ENCODE results near the gene DIP2C. TPM values are rescaled to one million over a fixed set of nuclear protein-coding genes. Genes with fewer than 3 reads are reported as not detected.
"Not testable (repeated sequence)": the region's sequence is repeated elsewhere in the genome, so short reads cannot be mapped to it uniquely, and the experiment has no call there.

DIP2C gene
- total RNA-seq, 3 donors from 2014 or later: 8.0 to 72.0 (median 8.5) TPM

DNA sequence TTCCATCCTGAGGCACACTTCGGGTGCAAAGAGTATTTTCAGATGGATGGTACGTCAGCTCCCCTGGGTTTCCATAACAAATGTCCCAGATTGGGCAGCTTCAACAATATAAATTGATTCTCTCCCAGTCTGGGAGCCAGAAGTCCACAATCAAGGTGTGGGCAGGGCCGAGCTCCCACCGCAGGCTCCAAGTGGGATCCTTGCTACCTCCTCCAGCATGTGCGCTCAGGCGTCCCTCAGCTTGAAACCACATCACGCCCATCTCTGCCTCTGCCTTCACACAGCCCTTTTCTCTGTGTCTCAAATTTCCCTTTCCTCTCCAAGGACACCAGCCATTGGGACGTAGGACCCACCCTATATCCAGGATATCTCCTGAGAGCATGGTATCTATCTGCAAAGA lies 153.5 kb downstream of the DIP2C start:
- Histone ChIP-seq H3K4me3 (no peak overlapping the region), H3K9me3 (no peaks in the 10 kb centered on the region), H3K4me1 (ENCODE audit: low read depth) (no peaks in the 10 kb centered on the region), H3K36me3 (ENCODE audit: low read depth) (no peaks in the 10 kb centered on the region)
- ATAC-seq (no peak), DNase-seq (no peak)
- intact Hi-C loops (cut with DNase I, micrococcal nuclease): no loop called here
- TF ChIP-seq, protein P1, sequence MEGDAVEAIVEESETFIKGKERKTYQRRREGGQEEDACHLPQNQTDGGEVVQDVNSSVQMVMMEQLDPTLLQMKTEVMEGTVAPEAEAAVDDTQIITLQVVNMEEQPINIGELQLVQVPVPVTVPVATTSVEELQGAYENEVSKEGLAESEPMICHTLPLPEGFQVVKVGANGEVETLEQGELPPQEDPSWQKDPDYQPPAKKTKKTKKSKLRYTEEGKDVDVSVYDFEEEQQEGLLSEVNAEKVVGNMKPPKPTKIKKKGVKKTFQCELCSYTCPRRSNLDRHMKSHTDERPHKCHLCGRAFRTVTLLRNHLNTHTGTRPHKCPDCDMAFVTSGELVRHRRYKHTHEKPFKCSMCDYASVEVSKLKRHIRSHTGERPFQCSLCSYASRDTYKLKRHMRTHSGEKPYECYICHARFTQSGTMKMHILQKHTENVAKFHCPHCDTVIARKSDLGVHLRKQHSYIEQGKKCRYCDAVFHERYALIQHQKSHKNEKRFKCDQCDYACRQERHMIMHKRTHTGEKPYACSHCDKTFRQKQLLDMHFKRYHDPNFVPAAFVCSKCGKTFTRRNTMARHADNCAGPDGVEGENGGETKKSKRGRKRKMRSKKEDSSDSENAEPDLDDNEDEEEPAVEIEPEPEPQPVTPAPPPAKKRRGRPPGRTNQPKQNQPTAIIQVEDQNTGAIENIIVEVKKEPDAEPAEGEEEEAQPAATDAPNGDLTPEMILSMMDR (IDR thresholded peaks at IDR 0.05): no peak

DNA sequence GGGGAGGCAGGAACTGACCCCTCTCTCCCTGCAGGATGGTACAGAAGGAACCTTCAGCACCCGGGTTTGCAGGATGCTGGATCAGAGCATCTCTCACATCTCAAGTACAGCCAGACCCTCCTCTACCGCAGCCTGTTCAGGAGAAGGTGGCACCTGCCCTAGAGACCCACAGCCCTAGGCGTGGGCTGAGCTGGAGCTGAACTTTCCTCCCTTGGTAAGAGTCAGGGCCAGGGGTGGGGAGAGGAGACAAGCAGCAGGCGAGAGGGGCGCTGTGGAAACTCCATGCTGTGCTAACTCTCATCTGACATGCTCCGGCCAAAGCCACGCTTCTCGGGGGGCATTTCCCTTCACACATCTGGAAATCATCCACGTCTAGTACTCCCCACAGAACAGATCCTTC lies 154.4 kb downstream of the DIP2C start:
- TF ChIP-seq, protein P1 (IDR thresholded peaks at IDR 0.05): no peak
- intact Hi-C loops (cut with DNase I, micrococcal nuclease): no loop called here
- no peak overlapping the region for H3K4me3 ChIP-seq
- ATAC-seq (no peak), DNase-seq (no peak)
- H3K36me3 ChIP-seq (ENCODE audit: low read depth): no peaks in the 10 kb centered on the region
- H3K9me3 ChIP-seq: no peaks in the 10 kb centered on the region
- no peaks in the 10 kb centered on the region for H3K4me1 ChIP-seq (ENCODE audit: low read depth)

DNA sequence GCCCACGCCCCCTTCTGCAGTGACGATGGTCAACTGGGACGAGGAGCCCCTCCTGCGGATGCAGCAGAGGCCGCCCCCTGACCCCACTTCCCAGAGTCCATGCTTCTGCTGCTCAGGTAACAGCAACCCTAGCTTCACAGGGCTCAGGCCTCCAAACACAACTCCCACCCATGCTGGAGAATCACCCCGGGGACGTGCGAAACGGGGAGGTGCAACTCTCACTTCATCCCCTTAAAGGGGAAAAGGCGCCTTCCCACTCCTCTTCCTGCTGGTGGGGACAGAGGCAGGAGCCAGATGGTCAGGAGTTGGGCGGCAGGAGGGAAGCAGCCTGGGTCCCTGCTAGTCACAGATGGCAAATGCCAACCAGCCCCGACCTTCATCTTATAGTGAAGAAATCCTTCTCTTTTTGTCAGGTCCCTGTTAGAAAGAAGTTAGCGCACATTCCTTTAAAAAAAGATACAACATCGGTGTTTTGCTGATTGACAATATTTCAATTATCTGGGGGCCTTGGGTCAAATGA lies 155.4 kb downstream of the DIP2C start:
- no peaks in the 10 kb centered on the region for H3K36me3 ChIP-seq (ENCODE audit: low read depth)
- TF ChIP-seq, protein P1 (IDR thresholded peaks at IDR 0.05): no peak
- ATAC-seq: no peak
- H3K9me3 ChIP-seq: no peaks in the 10 kb centered on the region
- H3K4me1 ChIP-seq (ENCODE audit: low read depth): no peaks in the 10 kb centered on the region
- no peak for DNase-seq
- no peak overlapping the region for H3K4me3 ChIP-seq
- intact Hi-C loops (cut with DNase I, micrococcal nuclease): no loop called here

DNA sequence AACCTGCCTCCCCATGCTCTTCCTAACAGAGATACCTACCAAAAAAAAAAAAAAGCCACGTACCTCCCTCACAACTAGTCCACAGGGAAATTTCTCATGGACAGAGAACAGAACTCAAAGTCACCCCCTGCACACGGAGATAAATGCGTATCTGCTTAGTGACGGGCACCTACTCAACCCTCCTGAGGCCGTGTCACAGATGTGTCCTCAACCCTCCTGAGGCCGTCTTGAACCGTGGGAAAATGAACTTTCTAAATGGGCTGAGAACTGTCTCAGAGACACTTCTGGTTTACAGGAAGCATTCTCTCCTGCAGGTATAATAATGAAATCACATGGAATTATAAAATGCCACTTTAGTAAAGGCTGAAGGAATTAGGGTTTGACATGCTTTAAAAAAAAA lies 155.9 kb downstream of the DIP2C start:
- Histone ChIP-seq H3K9me3 (no peaks in the 10 kb centered on the region), H3K36me3 (ENCODE audit: low read depth) (no peaks in the 10 kb centered on the region), H3K4me1 (ENCODE audit: low read depth) (no peaks in the 10 kb centered on the region), H3K4me3 (no peak overlapping the region)
- ATAC-seq (no peak), DNase-seq (no peak)
- intact Hi-C loops (cut with DNase I, micrococcal nuclease): no loop called here
- TF ChIP-seq, protein P1 (IDR thresholded peaks at IDR 0.05): no peak

DNA sequence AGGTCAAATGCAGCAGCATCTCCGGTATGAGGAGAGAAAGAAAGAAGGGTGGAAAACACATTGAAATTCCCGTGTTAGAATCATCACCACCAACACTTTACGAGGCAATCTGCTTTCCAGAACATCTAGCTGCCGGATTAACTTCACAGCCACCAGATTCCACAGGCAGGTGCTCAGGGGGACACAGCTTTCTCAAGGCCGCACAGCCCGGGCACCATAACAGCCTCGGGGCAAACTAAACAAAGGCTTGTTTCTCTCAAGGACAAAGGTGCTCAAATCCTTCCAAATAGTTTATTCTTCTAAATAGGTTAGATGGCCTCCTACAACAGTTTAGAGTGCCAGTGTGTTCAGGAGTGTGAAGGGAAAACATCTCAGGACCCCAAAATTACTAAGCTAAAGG lies 156.3 kb downstream of the DIP2C start:
- ATAC-seq (no peak), DNase-seq (no peak)
- intact Hi-C loops (cut with DNase I, micrococcal nuclease): no loop called here
- no peak overlapping the region for H3K4me3 ChIP-seq
- H3K4me1 ChIP-seq (ENCODE audit: low read depth): no peaks in the 10 kb centered on the region
- no peaks in the 10 kb centered on the region for H3K36me3 ChIP-seq (ENCODE audit: low read depth)
- TF ChIP-seq, protein P1 (IDR thresholded peaks at IDR 0.05): no peak
- no peaks in the 10 kb centered on the region for H3K9me3 ChIP-seq

DNA sequence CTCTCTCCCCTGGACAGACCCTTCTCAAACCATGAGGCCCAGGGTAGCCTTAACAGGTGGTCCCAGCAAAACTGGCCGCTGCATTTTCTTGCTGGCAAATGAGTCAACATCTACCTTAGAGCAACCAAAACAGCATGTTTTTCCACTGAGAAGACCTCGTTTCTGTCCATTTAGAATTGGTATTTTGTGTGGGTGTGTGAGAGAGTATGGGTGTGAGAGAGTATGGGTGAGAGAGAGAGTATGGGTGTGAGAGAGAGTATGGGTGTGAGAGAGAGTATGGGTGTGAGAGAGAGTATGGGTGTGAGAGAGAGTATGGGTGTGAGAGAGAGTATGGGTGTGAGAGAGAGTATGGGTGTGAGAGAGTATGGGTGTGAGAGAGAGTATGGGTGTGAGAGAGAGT lies 157.1 kb downstream of the DIP2C start:
- H3K9me3 ChIP-seq; intact Hi-C loops (cut with DNase I, micrococcal nuclease); ATAC-seq; H3K36me3 ChIP-seq (ENCODE audit: low read depth); H3K4me3 ChIP-seq; H3K4me1 ChIP-seq (ENCODE audit: low read depth); DNase-seq: not testable (repeated sequence)

All from mucosa of descending colon (tissue), 3 donors.